ENCODE results near the gene G3BP2.

GRCh38 chr4:75699299-75699698, 26.1 kb upstream of the G3BP2 start:
- TF ChIP-seq CTCF (IDR thresholded peaks at IDR 0.05) (no peak), REST (IDR thresholded peaks at IDR 0.05; ENCODE audit: insufficient read depth in 1 of 2, low read depth in 2 of 2, low read length in 1 of 2) (no peak), POLR2AphosphoS5 (IDR thresholded peaks at IDR 0.05; ENCODE audit: low read depth, low read length) (no peak), TCF7L2 (IDR thresholded peaks at IDR 0.05; ENCODE audit: low read depth, low read length) (no peak), SIN3A (IDR thresholded peaks at IDR 0.05; ENCODE audit: borderline replicate concordance, insufficient read depth, low read depth, low read length) (no peak)

Data from Panc1 (cell line).